Stimulated activated CD4-positive, alpha-beta T cell treated with anti-CD3 and anti-CD28 coated beads, TNF-alpha, amount 100 ng/mL, for 4 hours (primary cell): Measurements from ENCODE around the gene NAT10.

Experiments
- DNase-seq, 3 experiments: peaks; one replicate each; pipeline ENCODE4 v3.0.0-alpha.2; 2020; ENCODE audit warnings: low read depth in 3 of 3

NAT10 gene

GRCh38 chr11:34105957-34106504, 602 bp downstream of the NAT10 start:
- no peak for DNase-seq

GRCh38 chr11:34111722-34112270, 6.4 kb downstream of the NAT10 start:
- DNase-seq = no peak

- DNase-seq = no peak
Measured at GRCh38 chr11:34114014-34114413, 8.6 kb downstream of the NAT10 start.

GRCh38 chr11:34114471-34114870, 9.0 kb downstream of the NAT10 start:
- no peak for DNase-seq

GRCh38 chr11:34120651-34121050, 15.2 kb downstream of the NAT10 start:
- DNase-seq = no peak

- DNase-seq = no peak
Measured at GRCh38 chr11:34124885-34125668, 19.6 kb downstream of the NAT10 start.

- no peak for DNase-seq
Measured at GRCh38 chr11:34126959-34127848, 21.8 kb downstream of the NAT10 start.

- DNase-seq = no peak
Measured at GRCh38 chr11:34128824-34129223, 23.4 kb downstream of the NAT10 start.

- DNase-seq = no peak
Measured at GRCh38 chr11:34132261-34132965, 27.0 kb downstream of the NAT10 start.

- DNase-seq = no peak
Measured at GRCh38 chr11:34134765-34135164, 29.3 kb downstream of the NAT10 start.

- DNase-seq = no peak
Measured at GRCh38 chr11:34135439-34135838, 30.0 kb downstream of the NAT10 start.

- DNase-seq = no peak
Measured at GRCh38 chr11:34136420-34136819, 31.0 kb downstream of the NAT10 start.

GRCh38 chr11:34139346-34139745, 33.9 kb downstream of the NAT10 start:
- DNase-seq = no peak

- DNase-seq = no peak
Measured at GRCh38 chr11:34140149-34140548, 34.7 kb downstream of the NAT10 start.

- DNase-seq = no peak
Measured at GRCh38 chr11:34143048-34143447, 37.6 kb downstream of the NAT10 start.

- DNase-seq = no peak
Measured at GRCh38 chr11:34145073-34145472, 39.6 kb downstream of the NAT10 start.

- DNase-seq = no peak
Measured at GRCh38 chr11:34145847-34146381, 40.5 kb downstream of the NAT10 start.

GRCh38 chr11:34146411-34146810, 41.0 kb downstream of the NAT10 start:
- DNase-seq = no peak

GRCh38 chr11:34146866-34147265, 41.4 kb downstream of the NAT10 start:
- no peak for DNase-seq

GRCh38 chr11:34147581-34147980, 42.2 kb downstream of the NAT10 start:
- no peak for DNase-seq

GRCh38 chr11:34148504-34149165, 43.2 kb downstream of the NAT10 start:
- DNase-seq = no peak
